NCI-H2171 treated with DMSO at 0.1 percent for 48 hours (cell line): Measurements from ENCODE around the gene DAB1.
A peak's percentile ranks its signal among the peaks of the same experiment; 100 is the strongest.

Experiments
- DNase-seq: peaks from one replicate; lab custom pipeline; 2025; lab: John Stamatoyannopoulos, UW

Gene DAB1

DNA sequence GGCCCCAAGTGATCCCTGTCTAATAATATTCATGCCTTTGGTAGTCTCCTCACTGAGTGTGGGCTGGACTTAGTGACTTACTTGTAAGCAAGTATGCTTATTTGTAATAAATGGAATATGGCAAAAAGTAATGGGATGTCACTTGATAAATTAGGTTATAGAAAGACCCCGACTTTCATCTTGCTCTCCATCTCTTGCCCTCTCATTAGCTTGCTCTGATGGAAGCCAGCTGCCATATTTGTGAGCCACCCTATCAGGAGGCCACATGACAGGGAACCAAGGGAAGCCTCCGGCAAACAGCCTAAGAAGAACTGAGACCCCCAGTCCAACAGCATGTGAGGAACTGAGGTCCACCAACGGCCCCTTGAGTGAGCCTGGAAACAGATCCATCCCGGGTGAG, 107.0 kb downstream of the DAB1 start:
- DNase-seq, result no peak

- DNase-seq, result no peak
Observed at GRCh38 chr1:57316291-57316690, 107.6 kb downstream of the DAB1 start.

DNA sequence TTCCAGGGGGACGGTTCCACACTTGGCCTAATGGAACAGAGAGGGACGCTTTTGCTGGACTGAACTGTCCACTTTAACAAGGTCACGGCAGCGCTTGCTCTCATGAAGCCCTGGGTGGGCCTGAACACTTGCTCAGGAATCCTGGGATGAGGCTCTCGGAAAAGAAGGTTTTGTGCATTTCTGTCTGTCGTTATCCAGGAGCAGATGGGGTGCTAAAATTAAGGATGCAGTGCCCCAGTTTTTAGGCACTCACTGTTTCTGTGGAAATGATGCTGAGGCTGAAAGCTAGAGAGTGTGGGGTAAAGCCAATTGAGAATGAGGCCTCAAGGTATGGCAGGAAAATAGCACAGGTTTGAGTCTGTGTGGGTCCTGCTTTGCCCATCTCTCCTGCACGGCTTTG, 111.0 kb downstream of the DAB1 start:
- no peak for DNase-seq

DNA sequence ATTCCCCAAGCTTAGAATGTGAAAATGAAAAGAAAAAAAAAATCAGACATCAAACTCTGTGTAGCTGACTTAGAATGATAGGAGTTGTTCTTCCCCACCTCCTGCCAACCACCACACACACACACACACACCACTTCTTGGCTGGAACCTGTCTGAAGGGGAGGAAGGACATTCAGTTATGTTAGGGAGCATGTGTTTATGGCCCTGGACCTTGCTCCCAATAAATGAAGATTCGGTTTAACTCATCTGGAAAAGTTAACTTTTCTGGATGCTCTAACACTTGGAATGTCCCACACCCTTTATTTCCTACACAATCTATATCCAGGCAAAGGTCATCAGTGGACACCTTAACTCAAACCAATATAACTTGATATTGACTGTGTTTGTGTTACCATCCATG, 112.4 kb downstream of the DAB1 start:
- DNase-seq, result no peak

- no peak for DNase-seq
Observed at GRCh38 chr1:57311006-57311405, 112.9 kb downstream of the DAB1 start.

GRCh38 chr1:57309630-57310029, 114.2 kb downstream of the DAB1 start:
- DNase-seq, result no peak

DNA sequence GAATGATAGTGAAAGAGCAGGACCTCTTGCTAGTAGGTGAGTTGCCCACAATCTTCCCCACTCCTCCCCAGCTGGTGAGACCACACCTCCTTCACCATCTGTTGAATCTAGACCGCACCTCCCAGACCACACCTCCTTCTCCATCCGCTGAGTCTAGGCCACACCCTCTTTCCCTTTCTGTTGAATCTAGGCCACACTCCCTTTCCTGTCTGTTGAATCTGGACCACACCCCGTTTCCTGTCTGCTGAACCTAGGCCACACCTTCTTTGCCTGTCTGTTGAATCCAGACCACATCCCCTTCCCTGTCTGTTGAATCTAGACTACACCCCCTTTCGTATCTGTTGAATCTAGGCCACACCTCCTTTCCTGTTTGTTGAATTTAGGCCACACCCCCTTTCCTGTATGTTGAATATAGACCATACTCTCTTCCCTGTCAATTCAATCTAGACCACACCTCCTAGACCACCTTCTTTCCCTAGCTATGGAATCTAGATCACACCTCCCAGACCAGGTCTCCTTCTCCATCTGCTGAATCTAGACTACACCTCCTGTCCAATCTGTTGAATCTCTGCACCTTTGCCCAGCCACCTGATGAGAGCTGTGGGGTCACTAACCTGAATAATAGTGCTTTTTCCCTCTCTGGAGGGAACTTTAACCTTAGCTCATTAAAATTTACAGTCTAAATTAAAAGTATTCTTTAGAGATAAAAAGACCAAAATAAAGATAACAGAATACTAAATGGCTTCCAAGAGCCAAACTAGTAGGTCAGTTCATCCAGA, 116.3 kb downstream of the DAB1 start:
- DNase-seq, result peak; percentile 85

- DNase-seq, result no peak
Observed at GRCh38 chr1:57304591-57304990, 119.3 kb downstream of the DAB1 start.

- no peak for DNase-seq
Observed at GRCh38 chr1:57302812-57303596, 120.9 kb downstream of the DAB1 start.

GRCh38 chr1:57300186-57300585, 123.7 kb downstream of the DAB1 start:
- no peak for DNase-seq

DNA sequence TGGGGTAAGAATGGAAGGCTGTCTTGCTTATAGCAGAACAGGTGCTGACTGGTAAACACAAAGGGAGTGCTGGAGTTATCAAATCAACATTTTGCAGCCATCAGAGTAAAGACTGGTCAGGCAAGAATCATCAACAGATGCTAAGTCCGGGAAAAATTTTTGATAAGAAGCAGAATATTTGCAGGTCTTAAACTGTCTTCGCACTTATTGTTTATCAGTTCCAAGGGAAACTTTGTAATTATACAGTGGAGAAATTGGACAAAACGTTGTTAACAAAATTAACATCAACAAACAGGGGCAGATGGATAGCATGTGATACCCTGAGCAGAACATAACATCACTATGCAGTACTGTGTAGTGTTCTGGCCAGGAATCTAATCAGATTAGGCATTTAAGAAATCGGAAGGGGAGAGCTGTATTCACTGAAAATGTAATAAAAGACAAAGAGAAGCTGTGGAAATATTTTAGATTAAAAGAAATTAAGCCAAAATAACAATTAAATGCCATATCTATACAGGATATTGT, 127.1 kb downstream of the DAB1 start:
- DNase-seq, result peak; percentile 30

DNA sequence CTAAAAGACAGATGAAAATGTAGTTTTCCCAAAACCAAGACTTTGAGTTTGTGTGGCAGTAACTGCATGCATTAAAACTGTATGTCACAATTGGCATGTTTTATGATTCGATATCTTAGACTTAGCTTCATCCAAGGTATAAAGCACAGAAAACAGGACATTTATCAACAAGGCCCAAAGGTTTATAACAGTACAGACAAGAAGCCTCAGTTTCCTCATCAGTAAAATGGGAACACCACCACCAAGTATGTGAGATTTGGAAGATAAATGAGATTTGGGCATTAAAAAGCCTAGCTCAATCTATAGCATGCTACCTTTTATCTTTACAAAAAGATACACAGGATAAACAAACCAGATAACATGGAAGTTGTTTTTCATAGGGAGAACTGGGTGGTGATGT, 128.5 kb downstream of the DAB1 start:
- no peak for DNase-seq

DNA sequence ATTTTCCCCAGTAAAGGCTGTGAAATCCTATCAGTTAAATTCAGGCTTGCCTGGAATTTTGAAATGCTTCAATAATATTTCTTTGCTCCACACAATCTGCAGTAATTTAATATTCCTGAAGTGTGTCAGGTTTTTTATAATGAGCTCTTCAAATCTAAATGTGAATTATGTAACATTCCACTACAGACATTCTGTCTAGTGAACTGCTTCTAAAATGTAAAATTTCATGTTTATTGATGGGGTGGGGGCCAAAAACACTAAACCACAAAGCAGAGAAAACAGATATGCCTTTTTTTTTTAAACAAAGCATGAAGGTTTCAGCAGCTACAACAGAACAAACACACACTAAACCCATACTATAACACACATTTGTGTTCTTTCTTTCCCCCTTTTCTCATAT, 129.7 kb downstream of the DAB1 start:
- DNase-seq, result no peak

GRCh38 chr1:57293214-57293613, 130.6 kb downstream of the DAB1 start:
- no peak for DNase-seq

GRCh38 chr1:57289781-57290180, 134.1 kb downstream of the DAB1 start:
- DNase-seq, result no peak

- DNase-seq, result peak; percentile 50
Observed at GRCh38 chr1:57285992-57286391, 137.9 kb downstream of the DAB1 start.

DNA sequence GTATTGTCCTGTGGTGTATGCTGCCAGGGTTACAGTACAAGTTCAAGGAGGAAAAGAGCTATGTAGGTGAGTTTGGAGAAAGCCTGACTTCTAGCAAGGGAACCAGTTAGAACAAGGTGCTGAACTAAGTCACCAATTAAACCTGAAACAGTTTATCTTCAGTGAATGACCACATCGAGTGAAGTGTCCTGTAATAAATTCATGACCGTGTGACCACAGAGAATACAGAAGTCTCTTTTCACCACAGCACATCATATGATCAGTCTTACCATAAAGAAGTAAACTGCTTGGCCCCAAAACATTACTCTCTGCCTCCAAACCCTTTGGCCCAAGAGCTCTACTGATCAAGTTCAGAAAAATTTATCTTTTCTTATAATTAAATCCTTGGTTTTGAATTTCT, 141.4 kb downstream of the DAB1 start:
- no peak for DNase-seq

DNA sequence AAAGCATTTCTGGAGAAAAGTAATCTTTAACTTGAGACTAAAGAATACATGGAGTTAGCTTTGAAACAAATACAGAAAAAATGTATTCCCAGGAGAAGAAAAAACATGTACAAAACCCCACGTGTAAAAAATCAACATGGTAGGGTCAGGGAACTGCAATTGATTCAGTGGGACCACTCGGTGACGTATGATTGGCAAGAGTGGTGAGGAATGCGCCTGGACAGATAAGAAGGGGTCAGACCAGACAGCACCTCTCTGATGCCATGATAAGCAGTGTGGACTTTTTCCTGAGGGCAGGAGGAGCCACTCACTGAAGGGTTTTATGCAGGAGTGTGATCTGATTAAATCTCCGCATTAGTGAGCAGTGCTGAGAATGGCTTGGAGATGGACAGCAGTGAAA, 142.5 kb downstream of the DAB1 start:
- no peak for DNase-seq

DNA sequence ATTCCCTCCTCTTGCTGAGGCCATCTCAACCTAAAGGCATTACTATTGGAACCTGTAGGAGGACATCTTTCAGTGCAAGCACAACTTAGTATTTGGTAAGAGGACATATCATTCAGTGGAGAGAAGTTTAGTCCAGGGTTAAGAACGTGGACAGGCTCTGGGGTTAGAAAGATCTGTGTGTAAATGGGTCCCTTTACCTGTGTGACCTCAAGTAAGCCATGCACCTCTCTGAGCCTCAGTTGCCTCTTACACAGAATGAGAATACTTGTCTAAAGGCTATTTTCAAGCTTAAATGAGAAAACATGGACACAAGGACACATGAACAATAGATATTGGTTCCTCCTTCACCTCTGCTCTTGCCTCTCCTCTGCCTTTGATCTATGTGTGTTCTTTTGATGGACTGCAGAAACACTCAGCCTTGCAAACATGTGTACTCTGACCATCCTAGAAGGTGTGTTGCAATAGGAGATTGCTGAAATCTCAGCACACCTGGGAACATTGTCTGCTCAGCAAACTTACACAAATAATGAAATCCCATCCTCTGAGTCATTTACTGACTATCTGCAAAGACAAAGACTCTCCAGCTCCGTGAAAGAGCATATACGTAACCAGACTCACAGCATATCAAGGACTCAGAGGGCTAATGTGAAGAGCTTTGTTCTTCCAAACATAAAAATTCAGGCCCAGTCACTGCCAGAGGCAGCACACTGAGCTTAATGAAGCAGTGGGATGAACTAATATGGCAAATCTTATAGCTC, 143.8 kb downstream of the DAB1 start:
- DNase-seq, result no peak

DNA sequence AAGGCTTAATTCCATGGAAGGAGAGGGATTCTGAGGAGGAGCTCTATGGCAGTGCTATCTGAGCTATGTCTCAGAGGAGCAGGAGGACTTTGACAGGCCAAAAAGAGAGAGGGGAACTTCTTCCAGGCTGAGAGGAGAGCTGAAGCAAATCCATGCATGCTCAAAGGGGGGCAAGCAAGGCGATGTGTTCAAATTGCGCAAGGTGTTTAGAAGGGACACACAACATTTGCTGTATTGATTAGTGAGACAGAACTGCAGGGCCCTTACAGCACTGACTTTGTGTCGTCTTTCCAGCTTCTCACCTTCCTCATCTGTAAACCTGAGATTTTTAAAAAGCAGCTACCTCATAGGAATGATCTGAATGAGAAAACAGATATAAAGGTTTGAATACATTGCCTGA, 145.3 kb downstream of the DAB1 start:
- no peak for DNase-seq

DNA sequence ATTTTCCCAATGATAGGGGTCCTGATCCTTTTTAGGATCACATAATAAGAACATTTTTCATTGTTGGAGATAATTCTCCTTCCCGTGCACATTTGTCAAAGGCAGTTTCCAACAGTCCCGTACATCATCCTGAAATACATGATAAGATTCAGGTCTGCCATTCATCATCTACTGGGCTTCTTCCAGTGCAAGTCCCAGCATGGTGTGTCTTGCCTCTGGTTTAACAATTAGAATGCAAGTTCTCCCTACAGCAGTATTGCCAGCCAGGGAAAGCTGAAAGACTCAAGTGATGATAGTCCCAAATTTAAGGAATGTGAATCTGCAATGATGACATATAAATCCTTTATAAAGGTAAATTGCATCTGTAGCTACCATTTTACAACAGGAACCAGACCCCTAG, 146.2 kb downstream of the DAB1 start:
- DNase-seq, result no peak

- no peak for DNase-seq
Observed at GRCh38 chr1:57276918-57277317, 146.9 kb downstream of the DAB1 start.

- DNase-seq, result no peak
Observed at GRCh38 chr1:57272601-57273000, 151.3 kb downstream of the DAB1 start.
